IPS-NIHi7 (cell line): ENCODE measurements around the gene AGBL1.
"Not testable (repeated sequence)": the region's sequence is repeated elsewhere in the genome, so short reads cannot be mapped to it uniquely, and the experiment has no call there.

Experiments
- DNase-seq: peaks from one replicate; pipeline ENCODE4 v3.0.0; 2012; ENCODE audit warnings: mixed read lengths; ENCODE audit errors: extremely low spot score

Gene AGBL1

GRCh38 chr15:86871964-86872363 is 792.3 kb downstream of the AGBL1 start:
- no peak for DNase-seq

GRCh38 chr15:86872782-86873181 is 793.1 kb downstream of the AGBL1 start:
- no peak for DNase-seq

GRCh38 chr15:86875067-86875466 is 795.4 kb downstream of the AGBL1 start:
- DNase-seq, result no peak

GRCh38 chr15:86876387-86876944 is 796.8 kb downstream of the AGBL1 start:
- DNase-seq, result no peak

GRCh38 chr15:86877171-86877631 is 797.5 kb downstream of the AGBL1 start:
- DNase-seq, result no peak

GRCh38 chr15:86878844-86879243 is 799.2 kb downstream of the AGBL1 start:
- not testable (repeated sequence) for DNase-seq

DNA sequence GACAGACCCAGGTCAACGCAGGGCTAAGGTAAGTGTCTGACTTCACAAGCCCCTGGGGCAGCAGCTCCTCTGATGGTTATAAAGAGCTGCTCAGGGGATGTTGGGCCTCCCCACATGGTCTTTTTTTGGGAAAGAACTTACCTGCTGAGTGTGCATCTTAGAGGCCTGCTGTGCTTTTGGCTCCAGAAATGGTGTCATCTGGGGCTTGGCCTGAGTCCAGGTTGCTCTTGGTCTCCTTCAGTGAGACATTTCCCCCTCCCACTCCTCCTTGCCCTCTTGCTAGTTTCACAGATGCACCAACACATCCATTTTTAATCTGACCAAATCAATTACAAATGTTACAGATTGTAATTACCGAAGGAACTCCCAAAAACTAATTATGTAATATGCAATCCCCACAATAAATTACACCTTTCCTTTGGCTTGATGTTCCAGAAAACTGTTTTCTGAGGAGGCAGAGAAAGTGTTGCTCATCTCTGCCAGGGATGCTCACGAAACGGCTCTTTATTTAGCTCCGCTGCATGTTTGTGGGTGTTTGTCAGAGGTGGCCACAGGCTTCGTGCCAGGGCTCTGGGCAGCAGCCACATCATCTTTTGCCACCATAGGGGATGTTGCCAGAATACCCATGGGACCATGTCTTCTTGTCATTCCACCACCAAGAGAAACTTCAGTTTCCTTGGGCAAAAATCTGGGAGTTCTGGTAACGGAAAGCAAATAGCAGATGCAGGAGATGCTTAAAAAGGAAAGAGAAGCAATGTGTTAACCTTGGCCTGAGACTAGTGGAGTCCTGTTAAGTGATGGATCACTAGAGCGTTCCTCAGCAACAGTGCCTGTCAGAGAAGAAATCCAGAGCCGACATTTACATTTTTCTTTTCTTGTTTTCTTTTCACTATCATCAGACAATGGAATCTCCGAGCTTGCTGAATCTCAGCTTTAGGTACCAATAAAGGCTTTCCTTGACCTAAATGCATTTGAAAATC is 799.9 kb downstream of the AGBL1 start:
- no peak for DNase-seq

GRCh38 chr15:86885616-86886015 is 805.9 kb downstream of the AGBL1 start:
- no peak for DNase-seq

DNA sequence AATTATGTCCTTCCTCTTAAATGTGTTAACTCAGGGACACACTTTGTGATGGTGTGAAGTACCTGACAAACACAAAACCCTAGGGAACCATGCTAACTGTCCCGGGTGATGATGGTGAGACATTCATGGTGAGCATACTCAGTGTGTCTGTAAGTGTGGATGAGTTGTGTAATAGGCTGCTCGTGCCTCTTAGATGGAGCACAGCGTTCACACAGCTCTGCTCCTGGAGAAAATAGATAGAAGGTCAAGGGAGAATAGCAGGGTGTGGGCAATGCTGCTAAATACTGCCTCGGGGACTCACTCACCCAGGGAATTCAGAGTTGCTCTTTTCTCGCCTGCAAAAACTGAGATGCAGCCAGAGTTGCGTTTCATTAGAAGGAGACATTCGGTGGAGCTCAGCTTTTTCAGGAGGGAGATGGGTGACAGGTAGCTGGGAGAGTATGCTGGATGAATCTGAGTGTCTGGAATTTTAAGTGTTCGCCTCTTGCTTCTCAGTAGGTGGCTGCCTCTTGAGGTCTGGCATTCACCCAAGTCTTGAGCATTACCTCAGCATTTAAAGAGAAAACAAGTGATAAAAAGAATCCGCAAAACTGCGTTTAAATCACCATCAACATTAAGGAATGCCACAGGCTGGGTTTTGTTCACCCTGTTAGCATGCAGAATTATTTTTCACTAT is 813.2 kb downstream of the AGBL1 start:
- DNase-seq, result no peak

GRCh38 chr15:86894269-86894668 is 814.6 kb downstream of the AGBL1 start:
- DNase-seq, result no peak

- DNase-seq, result no peak
Observed at GRCh38 chr15:86903642-86904421, 824.2 kb downstream of the AGBL1 start.

DNA sequence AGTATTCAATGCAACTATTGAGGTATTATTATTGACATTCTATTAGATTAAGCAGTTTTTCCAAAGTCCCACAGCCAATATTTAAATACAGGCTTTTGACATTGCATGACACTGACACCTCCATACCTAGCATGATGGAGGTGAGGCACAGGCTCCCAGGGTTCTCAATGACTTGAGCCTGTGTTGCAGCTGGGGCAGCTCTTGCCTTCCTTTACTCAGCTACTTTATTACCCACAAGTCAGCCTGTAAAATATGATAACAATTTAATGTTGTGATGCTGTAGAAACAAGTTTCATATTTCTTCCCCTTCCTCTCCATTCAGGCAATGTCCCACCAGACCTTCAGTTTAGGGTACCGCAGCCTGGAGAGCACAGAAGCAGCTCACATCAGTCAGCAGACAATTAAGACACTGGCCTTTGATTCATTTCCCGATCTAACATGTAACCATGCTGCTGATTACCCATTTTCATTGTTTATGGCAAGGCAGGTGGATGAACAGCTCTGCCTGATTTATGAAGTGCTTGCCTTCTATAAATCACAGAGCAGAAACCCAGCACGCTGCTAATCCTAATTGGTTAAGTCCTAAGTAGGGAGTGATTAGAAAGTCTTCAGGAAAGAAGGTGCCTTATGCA is 826.1 kb downstream of the AGBL1 start:
- no peak for DNase-seq

GRCh38 chr15:86906376-86906775 is 826.7 kb downstream of the AGBL1 start:
- DNase-seq, result no peak

- DNase-seq, result no peak
Observed at GRCh38 chr15:86911022-86911421, 831.4 kb downstream of the AGBL1 start.

DNA sequence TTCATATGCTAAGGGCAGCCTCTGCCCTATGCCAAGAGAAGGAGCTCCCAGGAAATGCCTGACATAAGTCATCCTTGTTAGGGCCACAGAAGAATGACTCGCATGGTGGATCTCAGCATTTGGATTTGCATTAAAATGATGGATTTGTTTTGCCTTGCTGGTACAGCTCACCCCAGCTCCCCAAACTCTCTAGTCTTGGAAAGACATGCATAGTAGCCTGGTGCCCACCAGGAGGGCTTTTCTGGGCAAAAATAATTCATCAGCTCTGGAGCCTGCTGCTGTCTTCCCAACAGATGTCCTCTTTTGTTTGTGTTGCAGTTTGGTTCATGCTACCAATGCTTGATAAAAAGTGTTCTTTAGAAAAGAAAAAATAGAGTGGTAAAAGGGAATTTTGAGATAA is 833.0 kb downstream of the AGBL1 start:
- no peak for DNase-seq

DNA sequence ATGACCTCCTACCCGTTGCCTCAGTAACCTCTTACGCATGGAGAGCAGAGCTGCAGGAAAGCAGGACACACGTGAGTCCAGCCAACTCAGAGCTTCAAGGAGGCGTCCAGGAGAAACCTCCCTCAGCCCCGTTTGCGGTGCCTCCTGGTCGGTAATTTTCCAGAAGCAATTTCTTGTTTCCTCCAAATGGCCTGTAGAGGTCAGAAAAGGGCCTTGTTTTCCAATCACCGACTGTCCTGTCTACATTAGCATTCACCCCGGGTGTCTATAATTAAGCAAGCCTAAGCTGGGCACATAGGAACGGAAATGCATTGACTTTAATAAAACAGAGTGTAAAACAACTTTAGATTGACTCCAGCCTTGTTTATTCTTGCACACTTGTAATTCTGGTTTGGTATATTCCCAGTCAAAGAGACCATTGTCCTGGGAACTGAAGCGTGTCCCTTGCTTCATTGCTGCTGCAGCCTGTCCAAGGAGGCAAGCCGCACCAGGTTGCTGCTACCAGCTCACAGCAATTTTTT is 836.2 kb downstream of the AGBL1 start:
- DNase-seq, result peak; percentile 76

DNA sequence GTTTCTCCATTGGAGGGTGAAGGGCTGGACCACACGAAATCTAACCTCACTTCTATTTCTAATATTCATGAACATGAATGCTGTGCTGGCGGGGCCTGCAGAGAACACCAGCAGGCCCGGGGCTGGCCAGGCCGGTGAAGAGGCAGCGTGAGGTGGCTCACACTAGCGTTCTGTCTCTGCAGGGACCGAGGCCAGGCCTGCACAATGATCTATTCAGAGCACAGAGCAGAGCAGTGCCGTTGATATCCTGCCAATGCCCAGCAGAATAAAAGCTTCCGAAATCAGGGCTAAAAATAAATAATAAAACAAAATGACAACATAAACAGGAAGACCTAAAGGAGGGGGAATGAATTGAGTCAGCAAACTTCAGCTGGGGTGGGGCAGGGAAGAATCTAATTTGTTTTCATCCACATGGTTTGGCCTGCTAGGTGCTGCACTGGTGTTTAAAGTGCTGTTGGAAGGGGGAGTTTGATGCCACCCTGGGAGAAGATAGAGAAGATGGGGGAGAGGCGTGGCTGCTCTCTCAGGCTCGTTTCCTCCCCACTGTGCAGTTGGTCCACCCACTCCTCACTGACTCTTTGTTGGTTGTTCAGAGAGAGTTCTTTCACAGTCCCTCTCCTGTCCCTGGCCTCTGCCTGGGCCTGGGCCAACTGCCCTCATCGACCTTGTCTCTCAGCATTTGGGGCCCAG is 837.1 kb downstream of the AGBL1 start:
- peak; percentile 20 for DNase-seq

GRCh38 chr15:86917361-86917671 is 837.6 kb downstream of the AGBL1 start:
- DNase-seq, result no peak

- DNase-seq, result no peak
Observed at GRCh38 chr15:86919581-86919980, 839.9 kb downstream of the AGBL1 start.

DNA sequence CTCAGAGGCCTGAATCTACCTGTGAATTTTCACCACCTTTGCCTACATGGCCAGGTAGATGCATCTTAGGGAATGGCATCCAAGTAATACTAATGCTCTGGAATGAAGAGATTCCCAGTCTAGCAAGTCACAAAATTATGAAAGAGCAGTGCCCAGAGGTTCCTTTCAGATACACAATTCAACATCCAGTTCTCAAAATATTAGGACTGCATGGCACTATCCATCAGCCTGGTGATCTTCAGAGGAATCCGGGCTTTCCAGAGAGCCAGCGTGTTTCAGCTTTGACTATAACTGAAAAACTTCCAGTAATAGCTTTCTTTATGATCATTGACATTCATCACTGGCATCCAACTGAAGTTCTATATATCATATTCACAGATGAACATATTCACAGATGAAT is 849.8 kb downstream of the AGBL1 start:
- DNase-seq, result no peak

GRCh38 chr15:86932456-86932855 is 852.8 kb downstream of the AGBL1 start:
- no peak for DNase-seq
